NCI-H510A (cell line): ENCODE measurements around the gene GPR146.
"Not testable (repeated sequence)": the region's sequence is repeated elsewhere in the genome, so short reads cannot be mapped to it uniquely, and the experiment has no call there.

ENCODE experiments used
- DNase-seq: peaks from one replicate; lab custom pipeline; 2025; lab: John Stamatoyannopoulos, UW

The GPR146 gene

GRCh38 chr7:1025743-1026581, 18.4 kb upstream of the GPR146 start:
- peak; percentile 62 for DNase-seq

GRCh38 chr7:1026721-1027161, 17.6 kb upstream of the GPR146 start:
- DNase-seq: no peak

- DNase-seq: no peak
Measured at GRCh38 chr7:1027242-1028043, 16.9 kb upstream of the GPR146 start.

- DNase-seq: no peak
Measured at GRCh38 chr7:1028044-1028770, 16.1 kb upstream of the GPR146 start.

GRCh38 chr7:1028775-1029636, 15.3 kb upstream of the GPR146 start:
- DNase-seq: no peak

- DNase-seq: no peak
Measured at GRCh38 chr7:1029637-1030443, 14.5 kb upstream of the GPR146 start.

GRCh38 chr7:1030444-1031070, 13.8 kb upstream of the GPR146 start:
- DNase-seq: no peak

GRCh38 chr7:1031716-1032455, 12.5 kb upstream of the GPR146 start:
- DNase-seq: no peak

- no peak for DNase-seq
Measured at GRCh38 chr7:1032536-1033181, 11.7 kb upstream of the GPR146 start.

GRCh38 chr7:1033546-1034145, 10.7 kb upstream of the GPR146 start:
- DNase-seq: no peak

GRCh38 chr7:1034769-1035168, 9.6 kb upstream of the GPR146 start:
- not testable (repeated sequence) for DNase-seq

GRCh38 chr7:1036164-1036928, 8.0 kb upstream of the GPR146 start:
- not testable (repeated sequence) for DNase-seq

- not testable (repeated sequence) for DNase-seq
Measured at GRCh38 chr7:1040233-1040632, 4.1 kb upstream of the GPR146 start.

GRCh38 chr7:1040790-1041189, 3.6 kb upstream of the GPR146 start:
- DNase-seq: no peak

GRCh38 chr7:1041551-1042491, 2.5 kb upstream of the GPR146 start:
- DNase-seq: no peak

GRCh38 chr7:1042492-1042833, 1.9 kb upstream of the GPR146 start:
- no peak for DNase-seq
